Measurements from ENCODE around the gene CACNA1S. TPM values are rescaled to one million over a fixed set of nuclear protein-coding genes. Genes with fewer than 3 reads are reported as not detected.

Gene CACNA1S
- total RNA-seq, 1 donor from 2014 or later: 0.05 TPM

- TF ChIP-seq, protein P1, sequence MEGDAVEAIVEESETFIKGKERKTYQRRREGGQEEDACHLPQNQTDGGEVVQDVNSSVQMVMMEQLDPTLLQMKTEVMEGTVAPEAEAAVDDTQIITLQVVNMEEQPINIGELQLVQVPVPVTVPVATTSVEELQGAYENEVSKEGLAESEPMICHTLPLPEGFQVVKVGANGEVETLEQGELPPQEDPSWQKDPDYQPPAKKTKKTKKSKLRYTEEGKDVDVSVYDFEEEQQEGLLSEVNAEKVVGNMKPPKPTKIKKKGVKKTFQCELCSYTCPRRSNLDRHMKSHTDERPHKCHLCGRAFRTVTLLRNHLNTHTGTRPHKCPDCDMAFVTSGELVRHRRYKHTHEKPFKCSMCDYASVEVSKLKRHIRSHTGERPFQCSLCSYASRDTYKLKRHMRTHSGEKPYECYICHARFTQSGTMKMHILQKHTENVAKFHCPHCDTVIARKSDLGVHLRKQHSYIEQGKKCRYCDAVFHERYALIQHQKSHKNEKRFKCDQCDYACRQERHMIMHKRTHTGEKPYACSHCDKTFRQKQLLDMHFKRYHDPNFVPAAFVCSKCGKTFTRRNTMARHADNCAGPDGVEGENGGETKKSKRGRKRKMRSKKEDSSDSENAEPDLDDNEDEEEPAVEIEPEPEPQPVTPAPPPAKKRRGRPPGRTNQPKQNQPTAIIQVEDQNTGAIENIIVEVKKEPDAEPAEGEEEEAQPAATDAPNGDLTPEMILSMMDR (IDR thresholded peaks at IDR 0.05; ENCODE audit: unreplicated experiment): no peak
- H3K27ac Mint-ChIP-seq: no peak overlapping the region
- H3K27me3 Mint-ChIP-seq: peaks cover 12% of the 10 kb centered on the region
- H3K9me3 Mint-ChIP-seq (ENCODE audit: low read depth): no peaks in the 10 kb centered on the region
- DNase-seq (ENCODE audit: low spot score, unreplicated experiment): no peak
- H3K4me3 Mint-ChIP-seq (ENCODE audit: low read depth): no peak overlapping the region
- H3K4me1 Mint-ChIP-seq (ENCODE audit: low read depth): no peaks in the 10 kb centered on the region
- no peaks in the 10 kb centered on the region for H3K36me3 Mint-ChIP-seq (ENCODE audit: insufficient read depth)
These were observed 23.8 kb downstream of the CACNA1S start for GRCh38 chr1:201088395-201088794.

DNA sequence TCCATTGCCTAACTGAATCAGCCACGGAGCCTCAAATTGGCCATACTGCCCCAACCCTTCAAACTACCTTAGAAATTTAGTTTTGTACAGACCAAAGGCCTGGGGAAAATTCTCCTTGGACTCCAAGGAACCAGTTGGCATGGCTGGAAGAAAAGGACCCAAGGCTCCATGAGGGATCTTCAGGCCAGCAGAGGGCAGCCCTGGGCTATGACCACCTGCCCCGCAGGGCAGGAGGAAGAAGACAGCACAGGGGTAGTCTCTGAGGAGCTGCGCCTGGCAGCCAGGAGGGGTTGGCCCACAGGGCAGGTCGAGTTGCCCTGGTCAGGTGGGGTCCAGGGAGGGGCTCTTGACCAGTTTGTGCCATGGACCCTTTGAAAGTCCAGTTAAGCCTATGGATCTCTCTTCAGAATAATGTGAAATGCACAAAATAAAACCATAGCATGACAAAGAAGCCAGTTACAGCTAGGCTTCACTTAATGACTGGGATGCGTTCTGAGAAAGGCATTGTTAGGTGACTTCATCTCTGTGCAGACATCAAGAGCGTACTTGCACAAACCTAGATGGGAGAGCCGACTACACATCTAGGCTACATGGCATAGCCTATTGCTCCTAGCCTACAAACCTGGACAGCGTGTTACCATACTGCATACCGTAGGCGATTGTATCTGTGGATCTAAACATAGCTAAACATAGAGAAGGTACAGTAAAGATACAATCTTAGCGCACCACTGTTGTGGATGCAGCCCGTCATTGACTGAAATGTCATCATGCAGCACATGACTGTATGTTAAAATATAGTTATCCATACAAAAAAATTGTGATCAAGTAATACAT is 26.1 kb downstream of the CACNA1S start:
- peaks cover 13% of the 10 kb centered on the region for H3K27me3 Mint-ChIP-seq
- peak; percentile 17 for DNase-seq (ENCODE audit: low spot score, unreplicated experiment)
- H3K27ac Mint-ChIP-seq: no peak overlapping the region
- TF ChIP-seq, protein P1 (IDR thresholded peaks at IDR 0.05; ENCODE audit: unreplicated experiment): peak; percentile 62
- H3K4me1 Mint-ChIP-seq (ENCODE audit: low read depth): no peaks in the 10 kb centered on the region
- H3K36me3 Mint-ChIP-seq (ENCODE audit: insufficient read depth): no peaks in the 10 kb centered on the region
- no peaks in the 10 kb centered on the region for H3K9me3 Mint-ChIP-seq (ENCODE audit: low read depth)
- no peak overlapping the region for H3K4me3 Mint-ChIP-seq (ENCODE audit: low read depth)

DNA sequence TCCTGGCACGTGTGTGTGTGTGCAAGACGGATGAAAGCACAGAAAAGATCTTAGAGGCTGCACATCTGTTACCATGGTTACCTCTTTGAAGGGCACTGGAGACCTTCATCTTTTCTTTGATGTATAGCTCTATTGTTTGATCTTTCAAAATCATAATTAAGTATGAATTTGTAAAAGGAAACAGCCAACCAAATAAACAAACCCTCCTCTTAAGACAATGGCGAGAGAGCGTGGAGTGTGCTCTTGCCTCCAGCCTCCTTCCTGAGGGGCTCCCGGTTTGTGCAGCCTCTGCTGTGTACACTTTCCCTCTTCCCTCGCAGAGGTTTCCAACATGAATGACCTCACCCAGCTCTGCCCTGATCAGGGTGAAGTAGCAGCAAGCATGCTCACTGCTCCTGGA is 27.9 kb downstream of the CACNA1S start:
- H3K27ac Mint-ChIP-seq: no peak overlapping the region
- no peaks in the 10 kb centered on the region for H3K4me1 Mint-ChIP-seq (ENCODE audit: low read depth)
- no peak overlapping the region for H3K4me3 Mint-ChIP-seq (ENCODE audit: low read depth)
- TF ChIP-seq, protein P1 (IDR thresholded peaks at IDR 0.05; ENCODE audit: unreplicated experiment): no peak
- no peaks in the 10 kb centered on the region for H3K36me3 Mint-ChIP-seq (ENCODE audit: insufficient read depth)
- no peak for DNase-seq (ENCODE audit: low spot score, unreplicated experiment)
- no peaks in the 10 kb centered on the region for H3K9me3 Mint-ChIP-seq (ENCODE audit: low read depth)
- peaks cover 13% of the 10 kb centered on the region for H3K27me3 Mint-ChIP-seq

DNA sequence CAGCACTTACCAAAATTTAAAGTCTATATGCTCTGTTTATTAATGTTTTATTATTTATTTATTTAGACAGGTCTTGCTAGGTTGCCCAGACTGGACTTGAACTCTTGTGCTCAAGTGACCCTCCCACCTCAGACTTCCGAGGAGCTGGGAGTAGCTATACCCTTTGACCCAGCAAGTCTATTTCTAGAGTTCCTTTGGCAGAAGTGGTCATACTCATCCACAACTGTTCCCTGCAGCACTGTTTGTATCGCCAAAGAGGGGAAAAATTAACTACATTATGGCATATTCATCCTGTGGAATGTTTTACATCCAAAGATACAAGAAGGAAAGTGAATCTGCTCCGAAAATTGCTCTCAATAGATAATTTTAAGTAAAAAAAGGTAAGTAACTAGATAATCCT is 28.5 kb downstream of the CACNA1S start:
- no peaks in the 10 kb centered on the region for H3K4me1 Mint-ChIP-seq (ENCODE audit: low read depth)
- TF ChIP-seq, protein P1 (IDR thresholded peaks at IDR 0.05; ENCODE audit: unreplicated experiment): no peak
- no peaks in the 10 kb centered on the region for H3K9me3 Mint-ChIP-seq (ENCODE audit: low read depth)
- no peak for DNase-seq (ENCODE audit: low spot score, unreplicated experiment)
- no peak overlapping the region for H3K27ac Mint-ChIP-seq
- no peaks in the 10 kb centered on the region for H3K36me3 Mint-ChIP-seq (ENCODE audit: insufficient read depth)
- H3K4me3 Mint-ChIP-seq (ENCODE audit: low read depth): no peak overlapping the region
- peaks cover 13% of the 10 kb centered on the region for H3K27me3 Mint-ChIP-seq

GRCh38 chr1:201080135-201080534 is 32.1 kb downstream of the CACNA1S start:
- TF ChIP-seq, protein P1 (IDR thresholded peaks at IDR 0.05; ENCODE audit: unreplicated experiment): no peak
- H3K4me1 Mint-ChIP-seq (ENCODE audit: low read depth): no peaks in the 10 kb centered on the region
- no peaks in the 10 kb centered on the region for H3K36me3 Mint-ChIP-seq (ENCODE audit: insufficient read depth)
- H3K4me3 Mint-ChIP-seq (ENCODE audit: low read depth): no peak overlapping the region
- H3K27ac Mint-ChIP-seq: no peak overlapping the region
- H3K27me3 Mint-ChIP-seq: peaks cover 11% of the 10 kb centered on the region
- no peaks in the 10 kb centered on the region for H3K9me3 Mint-ChIP-seq (ENCODE audit: low read depth)
- no peak for DNase-seq (ENCODE audit: low spot score, unreplicated experiment)

All from progenitor cell of endocrine pancreas (in vitro differentiated cells).